ENCODE measurements around the gene DCHS2. TPM values are rescaled to one million over a fixed set of nuclear protein-coding genes. Genes with fewer than 3 reads are reported as not detected.

Gene DCHS2
- total and polyA plus RNA-seq, 2 experiments from 2014 or later, result 0.21 to 7.6 TPM

- TF ChIP-seq, protein P1, sequence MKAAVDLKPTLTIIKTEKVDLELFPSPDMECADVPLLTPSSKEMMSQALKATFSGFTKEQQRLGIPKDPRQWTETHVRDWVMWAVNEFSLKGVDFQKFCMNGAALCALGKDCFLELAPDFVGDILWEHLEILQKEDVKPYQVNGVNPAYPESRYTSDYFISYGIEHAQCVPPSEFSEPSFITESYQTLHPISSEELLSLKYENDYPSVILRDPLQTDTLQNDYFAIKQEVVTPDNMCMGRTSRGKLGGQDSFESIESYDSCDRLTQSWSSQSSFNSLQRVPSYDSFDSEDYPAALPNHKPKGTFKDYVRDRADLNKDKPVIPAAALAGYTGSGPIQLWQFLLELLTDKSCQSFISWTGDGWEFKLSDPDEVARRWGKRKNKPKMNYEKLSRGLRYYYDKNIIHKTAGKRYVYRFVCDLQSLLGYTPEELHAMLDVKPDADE (IDR thresholded peaks at IDR 0.05), result no peak
- no peak for TF ChIP-seq EZH2 (IDR thresholded peaks at IDR 0.05; ENCODE audit: low read depth, unreplicated experiment)
- no peak for TF ChIP-seq ZNF331 (CRISPR knock-in tag; IDR thresholded peaks at IDR 0.05; ENCODE audit: low read depth)
- TF ChIP-seq CTCF (conservative IDR thresholded peaks at IDR 0.05; ENCODE audit: low read depth in 2 of 2), result no peak
Observed at GRCh38 chr4:154415313-154415712, 76.3 kb downstream of the DCHS2 start (continued).

DNA sequence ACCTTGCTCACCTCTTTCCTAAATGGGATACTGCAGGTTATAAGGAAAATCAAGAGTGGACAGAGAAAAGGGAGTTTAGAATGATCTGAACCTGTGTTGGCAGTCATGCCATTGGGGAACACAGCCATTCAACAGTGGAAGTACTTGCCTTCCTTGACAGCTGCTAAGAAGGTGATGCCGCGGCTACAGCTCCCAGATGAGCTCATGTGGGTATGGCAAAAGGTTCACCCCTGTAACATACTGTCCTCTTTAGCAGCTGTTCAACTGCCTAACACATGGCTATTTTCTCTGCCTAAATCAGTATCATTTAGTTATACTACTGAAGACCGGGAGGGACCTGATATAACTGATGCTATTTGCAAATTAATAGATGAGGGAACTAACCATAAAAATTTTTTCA, 76.8 kb downstream of the DCHS2 start:
- no peaks in the 10 kb centered on the region for H3K36me3 ChIP-seq (ENCODE audit: insufficient read depth)
- no peaks in the 10 kb centered on the region for H3K9me3 Mint-ChIP-seq
- ATAC-seq, result no peak
- TF ChIP-seq POLR2AphosphoS5 (IDR thresholded peaks at IDR 0.05; ENCODE audit: low read depth) (no peak), STAT1 (IDR thresholded peaks at IDR 0.05; ENCODE audit: unreplicated experiment) (no peak), NANOG (IDR thresholded peaks at IDR 0.05; ENCODE audit: borderline replicate concordance) (no peak), ZNF331 (CRISPR knock-in tag; IDR thresholded peaks at IDR 0.05; ENCODE audit: low read depth) (no peak), CREB1 (CRISPR knock-in tag; IDR thresholded peaks at IDR 0.05; ENCODE audit: low read depth) (no peak), ZNF114 (CRISPR knock-in tag; IDR thresholded peaks at IDR 0.05) (no peak), REST (IDR thresholded peaks at IDR 0.05; ENCODE audit: unreplicated experiment) (no peak), EZH2phosphoT487 (IDR thresholded peaks at IDR 0.05; ENCODE audit: unreplicated experiment) (no peak)
- TF ChIP-seq, protein P2, sequence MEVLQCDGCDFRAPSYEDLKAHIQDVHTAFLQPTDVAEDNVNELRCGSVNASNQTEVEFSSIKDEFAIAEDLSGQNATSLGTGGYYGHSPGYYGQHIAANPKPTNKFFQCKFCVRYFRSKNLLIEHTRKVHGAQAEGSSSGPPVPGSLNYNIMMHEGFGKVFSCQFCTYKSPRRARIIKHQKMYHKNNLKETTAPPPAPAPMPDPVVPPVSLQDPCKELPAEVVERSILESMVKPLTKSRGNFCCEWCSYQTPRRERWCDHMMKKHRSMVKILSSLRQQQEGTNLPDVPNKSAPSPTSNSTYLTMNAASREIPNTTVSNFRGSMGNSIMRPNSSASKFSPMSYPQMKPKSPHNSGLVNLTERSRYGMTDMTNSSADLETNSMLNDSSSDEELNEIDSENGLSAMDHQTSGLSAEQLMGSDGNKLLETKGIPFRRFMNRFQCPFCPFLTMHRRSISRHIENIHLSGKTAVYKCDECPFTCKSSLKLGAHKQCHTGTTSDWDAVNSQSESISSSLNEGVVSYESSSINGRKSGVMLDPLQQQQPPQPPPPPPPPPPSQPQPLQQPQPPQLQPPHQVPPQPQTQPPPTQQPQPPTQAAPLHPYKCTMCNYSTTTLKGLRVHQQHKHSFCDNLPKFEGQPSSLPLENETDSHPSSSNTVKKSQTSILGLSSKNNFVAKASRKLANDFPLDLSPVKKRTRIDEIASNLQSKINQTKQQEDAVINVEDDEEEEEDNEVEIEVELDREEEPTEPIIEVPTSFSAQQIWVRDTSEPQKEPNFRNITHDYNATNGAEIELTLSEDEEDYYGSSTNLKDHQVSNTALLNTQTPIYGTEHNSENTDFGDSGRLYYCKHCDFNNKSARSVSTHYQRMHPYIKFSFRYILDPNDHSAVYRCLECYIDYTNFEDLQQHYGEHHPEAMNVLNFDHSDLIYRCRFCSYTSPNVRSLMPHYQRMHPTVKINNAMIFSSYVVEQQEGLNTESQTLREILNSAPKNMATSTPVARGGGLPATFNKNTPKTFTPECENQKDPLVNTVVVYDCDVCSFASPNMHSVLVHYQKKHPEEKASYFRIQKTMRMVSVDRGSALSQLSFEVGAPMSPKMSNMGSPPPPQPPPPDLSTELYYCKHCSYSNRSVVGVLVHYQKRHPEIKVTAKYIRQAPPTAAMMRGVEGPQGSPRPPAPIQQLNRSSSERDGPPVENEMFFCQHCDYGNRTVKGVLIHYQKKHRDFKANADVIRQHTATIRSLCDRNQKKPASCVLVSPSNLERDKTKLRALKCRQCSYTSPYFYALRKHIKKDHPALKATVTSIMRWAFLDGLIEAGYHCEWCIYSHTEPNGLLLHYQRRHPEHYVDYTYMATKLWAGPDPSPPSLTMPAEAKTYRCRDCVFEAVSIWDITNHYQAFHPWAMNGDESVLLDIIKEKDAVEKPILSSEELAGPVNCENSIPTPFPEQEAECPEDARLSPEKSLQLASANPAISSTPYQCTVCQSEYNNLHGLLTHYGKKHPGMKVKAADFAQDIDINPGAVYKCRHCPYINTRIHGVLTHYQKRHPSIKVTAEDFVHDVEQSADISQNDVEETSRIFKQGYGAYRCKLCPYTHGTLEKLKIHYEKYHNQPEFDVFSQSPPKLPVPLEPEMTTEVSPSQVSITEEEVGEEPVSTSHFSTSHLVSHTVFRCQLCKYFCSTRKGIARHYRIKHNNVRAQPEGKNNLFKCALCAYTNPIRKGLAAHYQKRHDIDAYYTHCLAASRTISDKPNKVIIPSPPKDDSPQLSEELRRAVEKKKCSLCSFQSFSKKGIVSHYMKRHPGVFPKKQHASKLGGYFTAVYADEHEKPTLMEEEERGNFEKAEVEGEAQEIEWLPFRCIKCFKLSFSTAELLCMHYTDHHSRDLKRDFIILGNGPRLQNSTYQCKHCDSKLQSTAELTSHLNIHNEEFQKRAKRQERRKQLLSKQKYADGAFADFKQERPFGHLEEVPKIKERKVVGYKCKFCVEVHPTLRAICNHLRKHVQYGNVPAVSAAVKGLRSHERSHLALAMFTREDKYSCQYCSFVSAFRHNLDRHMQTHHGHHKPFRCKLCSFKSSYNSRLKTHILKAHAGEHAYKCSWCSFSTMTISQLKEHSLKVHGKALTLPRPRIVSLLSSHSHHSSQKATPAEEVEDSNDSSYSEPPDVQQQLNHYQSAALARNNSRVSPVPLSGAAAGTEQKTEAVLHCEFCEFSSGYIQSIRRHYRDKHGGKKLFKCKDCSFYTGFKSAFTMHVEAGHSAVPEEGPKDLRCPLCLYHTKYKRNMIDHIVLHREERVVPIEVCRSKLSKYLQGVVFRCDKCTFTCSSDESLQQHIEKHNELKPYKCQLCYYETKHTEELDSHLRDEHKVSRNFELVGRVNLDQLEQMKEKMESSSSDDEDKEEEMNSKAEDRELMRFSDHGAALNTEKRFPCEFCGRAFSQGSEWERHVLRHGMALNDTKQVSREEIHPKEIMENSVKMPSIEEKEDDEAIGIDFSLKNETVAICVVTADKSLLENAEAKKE (CRISPR knock-in tag; IDR thresholded peaks at IDR 0.05), result no peak
- TF ChIP-seq, protein P1 (IDR thresholded peaks at IDR 0.05), result no peak

More for the DNA sequence above, 76.8 kb downstream of the DCHS2 start:
- no peak for DNase-seq (ENCODE audit: low spot score)
- H3K4me1 ChIP-seq (ENCODE audit: insufficient read depth), result peaks cover 11% of the 10 kb centered on the region; the same call in 1 of the 2 replicates
- Mint-ChIP-seq H3K4me1 (peaks cover 15% of the 10 kb centered on the region), H3K36me3 (ENCODE audit: low read depth) (no peaks in the 10 kb centered on the region), H3K4me3 (no peak overlapping the region), H3K27ac (no peak overlapping the region), H3K27me3 (ENCODE audit: insufficient read depth, low read depth, poor library complexity) (peaks cover 11% of the 10 kb centered on the region)
- no peak overlapping the region for H3K4me3 ChIP-seq
- H3K27ac ChIP-seq (ENCODE audit: low read depth), result no peak overlapping the region
- peaks cover 17% of the 10 kb centered on the region for H3K27me3 ChIP-seq (ENCODE audit: insufficient read depth)
- no peaks in the 10 kb centered on the region for H4K20me1 ChIP-seq (replicated peaks; ENCODE audit: insufficient read depth)
- H2AFZ ChIP-seq, result no peak overlapping the region
- H3F3A ChIP-seq (replicated peaks; ENCODE audit: low read depth), result no peaks in the 10 kb centered on the region
- H3K9me2 ChIP-seq (ENCODE audit: insufficient read depth), result no peaks in the 10 kb centered on the region
- H3K79me2 ChIP-seq (replicated peaks; ENCODE audit: insufficient read depth), result no peaks in the 10 kb centered on the region
- H3K4me2 ChIP-seq, result peak overlapping the region; percentile 33; the same call in 1 of the 2 replicates

Measured in GM23338 (cell line).